Stimulated activated memory B cell treated with anti-CD40 and anti-IgM and Interleukin-4, amounts not matched to agents 10 μg/mL and 1 μg/mL and 100 μg/mL, for 72 hours (primary cell): ENCODE results near the gene VPS54.

Source experiments
- ATAC-seq: fragments of 150-1000 bp; cut with Tn5 transposase; 2 replicates; pipeline ENCODE4 v1.10.0; 2021
- H3K27ac Mint-ChIP-seq: one replicate; pipeline ENCODE4 v1.8.0; 2022; ENCODE audit warnings: mild to moderate bottlenecking, mixed read lengths
- H3K27me3 Mint-ChIP-seq: one replicate; pipeline ENCODE4 v1.8.0; 2022; ENCODE audit warnings: mixed read lengths
- H3K36me3 Mint-ChIP-seq: one replicate; pipeline ENCODE4 v1.8.0; 2022; ENCODE audit warnings: mixed read lengths
- H3K4me1 Mint-ChIP-seq: one replicate; pipeline ENCODE4 v1.8.0; 2022; ENCODE audit warnings: mixed read lengths
- H3K4me3 Mint-ChIP-seq: one replicate; pipeline ENCODE4 v1.8.0; 2022; ENCODE audit warnings: mild to moderate bottlenecking, moderate library complexity, mixed read lengths
- H3K9me3 Mint-ChIP-seq: one replicate; pipeline ENCODE4 v1.8.0; 2022; ENCODE audit warnings: mixed read lengths

The VPS54 gene

DNA sequence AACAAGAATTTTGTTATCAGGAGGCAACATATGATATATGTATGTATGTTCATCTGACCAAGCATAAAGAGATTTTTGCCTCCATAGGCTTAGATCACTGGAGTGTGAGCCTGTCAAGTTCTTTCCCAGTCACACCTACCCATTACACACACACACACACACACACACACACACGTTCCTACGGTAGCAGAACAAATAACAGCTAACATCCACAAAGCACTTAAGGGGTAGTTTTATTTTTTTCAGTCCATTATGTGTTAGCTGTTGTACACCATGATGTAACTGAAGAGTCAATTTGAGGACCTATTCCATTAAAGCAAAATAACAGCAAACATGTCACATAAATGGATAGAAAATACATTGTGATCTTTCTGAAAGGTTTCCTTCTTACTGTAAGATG, 138.0 kb downstream of the VPS54 start:
- ATAC-seq = no peak
- Mint-ChIP-seq H3K9me3 (no peaks in the 10 kb centered on the region), H3K27me3 (no peaks in the 10 kb centered on the region), H3K4me1 (peaks cover 2% of the 10 kb centered on the region), H3K4me3 (no peak overlapping the region), H3K27ac (peak overlapping the region; percentile 12), H3K36me3 (peaks cover 29% of the 10 kb centered on the region)

DNA sequence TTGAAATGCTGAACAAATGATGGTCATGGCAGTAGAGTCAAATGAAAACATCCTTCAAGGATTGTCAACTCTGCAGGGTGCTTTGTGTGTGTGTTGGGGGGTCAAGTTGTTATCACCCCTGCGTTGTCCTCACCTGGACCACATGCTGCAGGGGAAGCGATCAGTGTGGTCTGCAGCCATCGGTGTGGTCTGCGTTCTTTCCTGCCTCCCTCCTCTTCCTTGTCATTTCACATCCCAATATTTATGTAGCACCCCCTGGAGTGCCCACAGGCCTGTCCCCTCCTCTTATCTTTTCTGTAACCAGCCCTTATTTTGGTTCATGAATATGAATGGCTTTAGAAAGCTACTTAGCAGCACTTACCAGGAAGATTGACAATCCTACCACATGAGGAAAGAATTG, 138.6 kb downstream of the VPS54 start:
- H3K27me3 Mint-ChIP-seq = no peaks in the 10 kb centered on the region
- no peaks in the 10 kb centered on the region for H3K9me3 Mint-ChIP-seq
- H3K36me3 Mint-ChIP-seq = peaks cover 35% of the 10 kb centered on the region
- no peak overlapping the region for H3K4me3 Mint-ChIP-seq
- ATAC-seq = no peak
- H3K4me1 Mint-ChIP-seq = peaks cover 8% of the 10 kb centered on the region
- peak overlapping the region; percentile 12 for H3K27ac Mint-ChIP-seq

DNA sequence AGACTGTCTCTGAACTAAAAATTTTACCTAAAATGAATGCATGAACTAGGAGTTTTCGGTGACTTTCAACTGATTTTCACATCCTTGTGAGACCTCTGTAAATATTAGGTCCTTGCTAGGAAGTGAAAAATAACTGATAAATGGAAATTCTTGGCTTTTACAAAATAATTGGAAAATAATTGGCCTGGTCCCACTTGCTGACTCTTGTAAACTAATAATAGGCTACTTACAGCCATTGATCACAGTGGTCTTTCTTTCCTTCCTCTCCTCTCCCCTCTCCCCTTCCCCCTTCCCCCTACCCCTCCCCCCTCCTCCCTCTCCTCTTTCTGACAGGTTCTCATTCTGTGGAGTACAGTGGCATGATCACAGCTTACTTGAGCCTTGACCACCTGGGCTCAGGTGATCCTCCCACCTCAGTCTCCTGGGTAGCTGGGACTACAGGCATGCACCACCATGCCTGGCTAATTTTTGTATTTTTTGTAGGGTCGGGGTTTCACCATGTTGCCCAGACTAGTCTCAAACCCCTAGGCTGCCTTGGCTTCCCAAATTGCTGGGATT, 139.3 kb downstream of the VPS54 start:
- peaks cover 36% of the 10 kb centered on the region for H3K36me3 Mint-ChIP-seq
- no peaks in the 10 kb centered on the region for H3K9me3 Mint-ChIP-seq
- H3K4me3 Mint-ChIP-seq = no peak overlapping the region
- no peaks in the 10 kb centered on the region for H3K27me3 Mint-ChIP-seq
- ATAC-seq = no peak
- no peak overlapping the region for H3K27ac Mint-ChIP-seq
- H3K4me1 Mint-ChIP-seq = peaks cover 8% of the 10 kb centered on the region

DNA sequence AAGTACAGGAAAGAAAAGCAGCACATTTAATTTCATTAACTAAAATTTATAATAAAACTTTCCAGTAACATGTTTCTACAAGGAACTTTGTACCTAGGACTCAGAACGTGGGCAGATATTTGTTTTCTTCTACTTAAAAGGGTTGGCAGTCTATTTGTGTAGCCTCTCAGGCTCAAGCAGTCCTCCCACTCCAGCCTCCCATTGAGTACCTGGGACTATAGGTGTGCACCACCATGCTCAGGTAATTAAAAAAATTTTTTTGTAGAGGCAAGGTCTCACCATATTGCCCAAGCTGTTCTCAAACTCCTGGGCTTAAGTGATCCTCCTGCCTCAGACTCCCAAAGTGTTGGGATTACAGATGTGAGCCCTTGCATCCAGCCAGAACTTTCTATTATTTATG, 140.7 kb downstream of the VPS54 start:
- Mint-ChIP-seq H3K36me3 (peaks cover 39% of the 10 kb centered on the region), H3K4me3 (no peak overlapping the region), H3K27me3 (no peaks in the 10 kb centered on the region), H3K9me3 (no peaks in the 10 kb centered on the region), H3K4me1 (peaks cover 16% of the 10 kb centered on the region), H3K27ac (no peak overlapping the region)
- ATAC-seq = no peak

DNA sequence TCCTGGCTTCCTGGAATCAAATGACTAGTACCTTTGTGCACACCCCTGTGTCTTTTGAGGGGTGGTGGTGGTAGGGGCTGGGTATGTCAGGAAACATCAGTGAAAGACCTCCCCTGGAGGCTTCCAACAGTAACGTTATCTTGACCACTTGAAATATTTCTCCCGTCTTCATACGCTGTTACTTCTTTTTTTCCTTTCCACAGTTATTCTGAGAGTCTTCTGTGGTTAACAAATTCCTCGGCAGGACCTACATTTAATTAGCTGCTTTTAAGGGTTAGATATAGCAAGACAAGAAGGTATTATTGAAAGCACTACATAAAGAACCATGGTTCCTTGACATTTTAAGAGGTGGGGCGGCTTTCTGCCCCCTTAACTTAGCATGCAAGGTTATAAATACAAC, 142.9 kb downstream of the VPS54 start:
- Mint-ChIP-seq H3K27ac (no peak overlapping the region), H3K9me3 (no peaks in the 10 kb centered on the region), H3K4me1 (peaks cover 16% of the 10 kb centered on the region), H3K4me3 (no peak overlapping the region), H3K27me3 (no peaks in the 10 kb centered on the region), H3K36me3 (peaks cover 50% of the 10 kb centered on the region)
- ATAC-seq = no peak

DNA sequence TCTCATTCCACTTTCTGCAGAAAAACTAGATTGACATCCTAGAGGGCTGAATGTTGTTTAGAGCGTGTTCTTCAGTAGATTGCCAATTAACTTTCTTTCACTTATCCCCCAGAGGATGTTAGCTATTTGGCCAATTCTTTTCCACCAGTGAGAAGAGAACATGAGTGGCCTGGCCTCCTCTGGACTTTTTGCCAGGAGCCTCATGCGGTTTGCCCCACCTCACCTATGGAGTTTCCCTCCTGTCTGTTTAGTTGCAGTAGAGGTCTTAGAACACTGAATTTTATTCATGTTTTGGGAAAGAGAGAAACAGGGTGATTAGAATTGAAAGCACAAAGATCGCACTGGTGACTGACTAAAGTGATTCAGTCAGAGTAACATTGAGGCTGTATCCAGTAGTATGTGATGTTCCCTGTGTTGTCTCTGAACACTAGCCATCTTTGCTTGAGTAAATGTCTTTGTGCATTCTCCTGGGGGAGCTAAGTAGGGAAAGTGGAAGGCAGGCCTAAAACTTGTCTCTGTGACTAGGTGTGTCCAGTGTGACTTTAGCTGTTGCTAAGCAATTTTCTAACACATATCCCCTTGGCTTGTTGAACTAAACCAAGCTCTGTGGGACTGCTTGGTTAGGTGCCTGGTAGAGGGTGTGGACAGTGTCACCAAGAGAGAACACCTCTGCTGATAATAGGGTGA, 143.5 kb downstream of the VPS54 start:
- Mint-ChIP-seq H3K4me1 (peaks cover 16% of the 10 kb centered on the region), H3K27me3 (no peaks in the 10 kb centered on the region), H3K9me3 (no peaks in the 10 kb centered on the region), H3K36me3 (peaks cover 51% of the 10 kb centered on the region), H3K4me3 (no peak overlapping the region), H3K27ac (no peak overlapping the region)
- no peak for ATAC-seq

DNA sequence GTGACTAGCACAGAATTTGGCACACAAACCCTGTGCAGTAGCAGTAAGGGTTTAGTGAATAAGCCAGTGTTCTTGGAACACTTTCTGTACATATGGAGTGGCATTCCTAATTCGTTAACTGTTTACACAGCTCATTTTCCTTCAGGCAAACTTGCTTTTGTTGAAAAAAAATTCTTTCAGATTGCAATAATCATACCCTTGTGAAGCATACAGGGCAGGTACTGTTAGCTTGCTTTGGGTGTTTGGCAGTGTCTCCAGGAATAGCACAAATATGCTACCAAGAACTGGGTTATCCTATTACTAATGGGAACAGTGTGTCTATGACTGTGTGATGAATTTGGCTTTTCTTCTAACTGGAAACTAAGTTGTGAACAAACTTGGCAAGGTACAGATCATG, 144.1 kb downstream of the VPS54 start:
- Mint-ChIP-seq H3K4me1 (peaks cover 16% of the 10 kb centered on the region), H3K27ac (no peak overlapping the region), H3K27me3 (no peaks in the 10 kb centered on the region), H3K9me3 (no peaks in the 10 kb centered on the region), H3K36me3 (peaks cover 50% of the 10 kb centered on the region), H3K4me3 (no peak overlapping the region)
- ATAC-seq = no peak

DNA sequence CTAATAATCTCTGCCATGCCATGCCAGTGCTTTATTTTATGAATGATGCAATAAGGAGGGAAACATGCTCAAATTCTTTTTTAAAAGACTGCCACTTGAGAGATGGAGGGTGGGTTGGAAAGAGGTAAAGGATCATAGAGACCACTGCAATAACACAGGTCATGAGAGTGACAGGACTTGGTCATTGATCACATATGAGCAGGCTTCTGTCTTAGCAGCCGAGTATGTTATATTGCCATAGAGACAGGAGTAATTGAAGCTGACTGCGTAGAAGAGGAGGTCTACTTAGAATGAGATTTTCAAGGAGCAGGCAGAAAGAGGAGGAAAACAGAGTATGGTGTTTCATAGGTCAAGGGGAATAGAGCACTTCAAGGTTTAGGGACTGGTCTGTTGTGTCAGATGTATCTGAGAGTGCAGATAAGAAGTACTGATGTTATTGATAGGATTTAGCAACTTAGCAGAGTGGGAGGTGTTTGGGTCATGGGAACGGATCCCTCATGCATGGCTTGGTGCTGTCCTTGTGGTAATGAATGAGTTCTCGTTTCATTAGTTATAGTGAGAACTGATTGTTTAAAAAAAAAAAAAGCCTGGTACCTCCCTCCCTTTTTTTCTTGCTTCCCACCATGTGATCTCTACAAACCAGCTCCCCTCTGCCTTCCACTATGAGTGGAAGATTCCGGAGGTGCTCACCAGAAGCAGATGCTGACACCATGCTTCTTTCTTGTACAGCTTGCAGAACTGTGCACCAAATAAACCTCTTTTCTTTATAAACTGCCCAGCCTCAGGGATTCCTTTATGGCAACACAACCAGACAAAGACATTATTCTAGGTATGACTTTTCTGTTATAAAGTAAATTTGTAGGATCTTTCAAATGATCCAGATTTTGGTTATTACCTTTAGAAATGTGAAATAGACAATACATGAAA, 144.8 kb downstream of the VPS54 start:
- no peaks in the 10 kb centered on the region for H3K9me3 Mint-ChIP-seq
- peaks cover 16% of the 10 kb centered on the region for H3K4me1 Mint-ChIP-seq
- no peak overlapping the region for H3K4me3 Mint-ChIP-seq
- H3K27ac Mint-ChIP-seq = no peak overlapping the region
- no peaks in the 10 kb centered on the region for H3K27me3 Mint-ChIP-seq
- peaks cover 50% of the 10 kb centered on the region for H3K36me3 Mint-ChIP-seq
- ATAC-seq = no peak

DNA sequence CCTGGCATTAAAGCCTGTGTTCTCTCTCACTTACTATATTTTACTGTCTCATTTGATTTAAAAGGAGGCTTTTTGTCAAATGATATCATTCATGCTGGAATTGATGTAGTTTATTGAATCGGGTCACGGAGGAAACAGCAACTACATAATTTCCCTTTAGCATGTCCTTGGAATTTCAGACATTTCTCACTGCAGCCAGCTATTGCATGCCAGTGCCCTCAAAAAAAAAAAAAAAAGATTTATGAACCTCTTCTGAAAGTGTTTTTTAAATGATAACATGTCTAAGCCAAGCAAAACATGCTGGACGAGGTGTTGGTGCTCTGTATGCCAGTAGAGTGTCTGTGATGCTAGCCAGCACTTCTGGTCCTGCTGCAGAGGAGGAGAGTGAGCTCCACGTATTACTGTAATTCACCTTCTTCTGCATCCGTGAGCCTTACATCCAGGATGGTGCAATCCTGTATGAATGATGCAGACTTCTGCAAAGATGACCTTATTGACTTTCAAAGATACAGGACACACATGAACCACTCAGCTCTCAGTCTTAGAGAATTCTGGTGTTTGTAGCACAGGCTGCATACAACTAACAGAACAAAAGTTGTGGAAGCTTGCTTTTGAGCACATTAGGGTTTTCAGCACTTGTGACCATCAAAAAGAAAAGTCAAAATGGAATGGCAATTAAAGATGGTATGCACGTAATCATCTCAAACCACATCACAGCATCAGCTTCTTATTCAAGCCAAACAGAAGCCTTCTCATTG, 146.5 kb downstream of the VPS54 start:
- no peaks in the 10 kb centered on the region for H3K9me3 Mint-ChIP-seq
- peaks cover 16% of the 10 kb centered on the region for H3K4me1 Mint-ChIP-seq
- peaks cover 50% of the 10 kb centered on the region for H3K36me3 Mint-ChIP-seq

DNA sequence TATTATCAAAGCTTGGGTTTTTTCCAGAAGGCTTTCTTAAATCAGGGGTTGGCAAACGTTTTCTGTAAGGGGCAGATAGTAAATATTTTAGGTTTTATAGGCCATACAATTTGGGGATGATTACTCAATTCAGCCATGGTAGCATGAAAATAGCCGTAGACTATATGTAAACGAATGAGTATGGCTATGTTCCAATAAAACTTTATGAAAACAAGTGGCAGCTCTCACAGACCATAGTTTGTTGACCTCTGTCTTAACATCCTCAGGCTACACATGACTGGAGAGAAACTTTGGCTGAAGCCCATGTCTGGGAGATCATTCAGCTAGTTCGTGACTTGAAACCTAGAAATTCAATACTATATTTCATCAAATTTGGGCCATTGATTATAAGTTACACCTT, 147.4 kb downstream of the VPS54 start:
- no peak overlapping the region for H3K4me3 Mint-ChIP-seq
- ATAC-seq = no peak
- no peaks in the 10 kb centered on the region for H3K9me3 Mint-ChIP-seq
- no peaks in the 10 kb centered on the region for H3K27me3 Mint-ChIP-seq
- H3K27ac Mint-ChIP-seq = no peak overlapping the region
- peaks cover 16% of the 10 kb centered on the region for H3K4me1 Mint-ChIP-seq
- peaks cover 50% of the 10 kb centered on the region for H3K36me3 Mint-ChIP-seq

More for the DNA sequence above, 146.5 kb downstream of the VPS54 start:
- no peak overlapping the region for H3K27ac Mint-ChIP-seq
- ATAC-seq = no peak
- H3K4me3 Mint-ChIP-seq = no peak overlapping the region
- H3K27me3 Mint-ChIP-seq = no peaks in the 10 kb centered on the region

DNA sequence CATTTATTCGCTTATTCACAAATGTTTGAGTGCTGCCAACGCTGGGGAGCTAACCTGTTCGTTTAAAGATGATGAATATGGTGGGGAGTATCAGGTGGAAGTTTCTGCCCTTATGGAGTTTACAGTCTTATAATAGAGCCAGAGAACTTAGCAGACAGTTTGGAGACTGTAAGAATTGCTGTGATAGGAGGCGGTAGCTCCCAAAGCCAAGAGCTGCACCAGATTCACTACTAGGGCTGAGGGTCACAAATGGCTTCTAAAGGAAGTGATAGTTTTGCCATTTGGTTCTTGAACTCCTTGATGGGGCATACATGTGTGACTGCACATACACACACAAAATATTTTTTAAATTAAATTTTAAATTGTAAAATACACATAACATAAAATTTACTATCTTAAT, 148.5 kb downstream of the VPS54 start:
- no peak overlapping the region for H3K4me3 Mint-ChIP-seq
- no peaks in the 10 kb centered on the region for H3K27me3 Mint-ChIP-seq
- peaks cover 16% of the 10 kb centered on the region for H3K4me1 Mint-ChIP-seq
- H3K36me3 Mint-ChIP-seq = peaks cover 41% of the 10 kb centered on the region
- no peak overlapping the region for H3K27ac Mint-ChIP-seq
- no peak for ATAC-seq
- no peaks in the 10 kb centered on the region for H3K9me3 Mint-ChIP-seq

DNA sequence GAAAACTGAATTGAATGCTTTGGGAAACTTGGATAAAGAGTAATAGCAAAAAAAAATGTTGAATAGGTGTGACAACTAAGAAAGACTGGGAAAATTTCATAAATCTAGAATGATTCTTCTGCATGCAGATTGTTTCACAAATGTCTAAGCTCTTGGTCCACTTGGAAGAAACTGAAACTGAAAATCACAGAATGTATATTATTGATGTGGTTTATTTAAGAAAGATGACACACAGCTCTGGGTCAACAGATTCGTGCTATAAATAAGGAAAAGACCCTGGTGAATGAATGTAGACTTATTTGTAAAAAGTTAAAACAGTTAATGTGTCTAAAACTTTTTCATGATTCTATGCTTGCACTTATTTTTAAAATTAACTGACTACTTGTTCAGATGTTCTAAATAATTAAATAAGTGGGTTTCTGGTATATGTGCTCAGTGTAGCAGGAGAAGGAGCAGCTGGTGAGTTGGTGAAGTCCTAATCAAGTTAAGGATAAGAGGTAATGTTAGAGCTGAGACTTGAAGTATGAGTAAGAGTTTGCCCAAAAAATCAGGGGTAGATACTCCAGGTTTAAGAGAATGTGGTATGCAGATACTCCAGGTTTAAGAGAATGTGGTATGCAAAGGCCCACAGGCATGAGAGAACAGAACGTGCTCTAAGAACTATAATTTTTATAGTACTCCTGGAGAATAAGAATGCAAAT, 153.1 kb downstream of the VPS54 start:
- peaks cover 14% of the 10 kb centered on the region for H3K36me3 Mint-ChIP-seq
- peaks cover 12% of the 10 kb centered on the region for H3K4me1 Mint-ChIP-seq
- no peak overlapping the region for H3K27ac Mint-ChIP-seq
- no peak for ATAC-seq
- no peaks in the 10 kb centered on the region for H3K9me3 Mint-ChIP-seq
- no peak overlapping the region for H3K4me3 Mint-ChIP-seq
- no peaks in the 10 kb centered on the region for H3K27me3 Mint-ChIP-seq

DNA sequence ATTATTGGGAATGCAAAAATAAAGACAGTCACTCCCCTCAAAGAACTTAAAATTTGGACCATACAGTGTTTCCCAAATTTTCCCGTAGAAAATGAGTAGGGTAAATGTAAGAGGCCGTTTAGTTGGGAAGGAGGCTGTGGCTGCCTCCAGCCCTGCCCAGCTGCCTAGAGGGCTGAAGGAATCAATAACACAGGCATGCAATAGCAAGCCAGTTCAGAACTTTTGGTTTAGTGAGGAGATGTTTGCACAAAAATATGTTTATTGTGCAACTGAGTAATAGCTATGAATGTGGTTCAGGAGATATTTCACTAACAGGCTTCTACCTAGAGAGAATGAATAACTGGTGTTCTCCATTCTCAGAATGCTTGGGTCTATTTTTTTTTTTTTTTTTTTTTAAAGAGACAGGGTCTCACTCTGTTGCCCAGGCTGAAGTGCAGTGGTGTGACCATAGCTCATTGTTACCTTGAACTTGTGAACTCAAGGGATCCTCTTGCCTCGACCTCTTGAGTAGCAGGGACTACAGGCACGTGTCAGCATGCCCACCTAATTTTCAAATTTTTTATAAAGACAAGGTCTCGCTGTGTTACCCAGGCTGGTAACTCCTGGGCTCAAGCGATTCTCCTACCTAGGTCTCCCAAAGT, 153.9 kb downstream of the VPS54 start:
- no peaks in the 10 kb centered on the region for H3K27me3 Mint-ChIP-seq
- peaks cover 11% of the 10 kb centered on the region for H3K36me3 Mint-ChIP-seq
- ATAC-seq = no peak
- no peaks in the 10 kb centered on the region for H3K9me3 Mint-ChIP-seq
- no peak overlapping the region for H3K4me3 Mint-ChIP-seq
- peaks cover 15% of the 10 kb centered on the region for H3K4me1 Mint-ChIP-seq
- no peak overlapping the region for H3K27ac Mint-ChIP-seq

DNA sequence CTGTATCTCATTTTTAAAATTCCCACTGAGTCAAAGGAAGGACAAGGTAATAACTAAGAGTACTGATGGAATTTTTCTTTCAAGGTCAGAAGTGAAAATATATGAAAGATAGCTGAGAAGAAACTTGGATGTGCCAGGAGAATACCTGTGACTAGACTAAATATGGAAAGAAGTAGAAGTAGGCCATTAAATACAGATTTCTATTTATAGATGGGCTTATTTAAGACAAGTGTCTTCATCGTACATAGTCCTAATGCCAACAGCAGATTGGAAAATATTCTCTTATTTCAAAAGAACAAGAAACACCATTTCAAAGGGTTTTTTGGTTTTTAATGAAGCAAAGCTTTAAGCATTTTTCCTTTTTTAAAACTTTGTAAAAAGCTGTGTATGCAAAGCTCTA, 155.5 kb downstream of the VPS54 start:
- H3K9me3 Mint-ChIP-seq = no peaks in the 10 kb centered on the region
- no peaks in the 10 kb centered on the region for H3K27me3 Mint-ChIP-seq
- H3K4me1 Mint-ChIP-seq = peaks cover 15% of the 10 kb centered on the region
- H3K27ac Mint-ChIP-seq = peak overlapping the region; percentile 40
- H3K36me3 Mint-ChIP-seq = peaks cover 17% of the 10 kb centered on the region
- H3K4me3 Mint-ChIP-seq = no peak overlapping the region
- no peak for ATAC-seq
